HK-2 (cell line): ENCODE measurements around the gene LRIT3.
A peak's percentile ranks its signal among the peaks of the same experiment; 100 is the strongest.

Source experiments
- DNase-seq: peaks from one replicate; pipeline ENCODE4 v3.0.0-alpha.2; 2018; ENCODE audit not compliant: unreplicated experiment

Gene LRIT3, protein sequence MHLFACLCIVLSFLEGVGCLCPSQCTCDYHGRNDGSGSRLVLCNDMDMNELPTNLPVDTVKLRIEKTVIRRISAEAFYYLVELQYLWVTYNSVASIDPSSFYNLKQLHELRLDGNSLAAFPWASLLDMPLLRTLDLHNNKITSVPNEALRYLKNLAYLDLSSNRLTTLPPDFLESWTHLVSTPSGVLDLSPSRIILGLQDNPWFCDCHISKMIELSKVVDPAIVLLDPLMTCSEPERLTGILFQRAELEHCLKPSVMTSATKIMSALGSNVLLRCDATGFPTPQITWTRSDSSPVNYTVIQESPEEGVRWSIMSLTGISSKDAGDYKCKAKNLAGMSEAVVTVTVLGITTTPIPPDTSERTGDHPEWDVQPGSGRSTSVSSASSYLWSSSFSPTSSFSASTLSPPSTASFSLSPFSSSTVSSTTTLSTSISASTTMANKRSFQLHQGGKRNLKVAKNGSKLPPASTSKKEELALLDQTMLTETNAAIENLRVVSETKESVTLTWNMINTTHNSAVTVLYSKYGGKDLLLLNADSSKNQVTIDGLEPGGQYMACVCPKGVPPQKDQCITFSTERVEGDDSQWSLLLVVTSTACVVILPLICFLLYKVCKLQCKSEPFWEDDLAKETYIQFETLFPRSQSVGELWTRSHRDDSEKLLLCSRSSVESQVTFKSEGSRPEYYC

DNA sequence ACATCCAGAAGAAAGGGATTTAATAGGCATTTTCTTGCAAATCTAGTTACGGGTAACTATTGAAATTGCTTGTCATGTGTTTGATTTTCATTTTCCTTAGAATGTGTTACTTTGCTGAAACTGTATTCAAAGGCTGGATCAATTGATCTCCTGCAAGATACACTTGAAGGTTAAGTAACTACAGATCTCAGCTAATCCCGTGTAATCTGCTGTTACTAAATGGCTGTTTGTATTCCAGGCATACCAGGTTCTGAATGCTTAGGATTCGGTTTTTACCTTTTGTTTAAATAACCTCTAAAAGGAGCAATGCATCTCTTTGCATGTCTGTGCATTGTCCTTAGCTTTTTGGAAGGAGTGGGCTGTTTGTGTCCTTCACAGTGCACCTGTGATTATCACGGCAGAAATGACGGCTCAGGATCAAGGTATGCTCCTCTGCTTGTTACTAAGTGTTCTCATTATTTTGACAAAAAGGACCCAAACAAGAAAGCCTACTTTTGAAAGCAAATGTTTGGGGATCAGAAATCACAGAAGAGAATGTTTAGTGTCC lies at the start of gene LRIT3:
Gene LRIT3, plus strand, starts transcription at position 212 of the 547 bp plus-strand sequence. Its CDS starts 95 bp downstream, at position 307.
- no peak for DNase-seq

DNA sequence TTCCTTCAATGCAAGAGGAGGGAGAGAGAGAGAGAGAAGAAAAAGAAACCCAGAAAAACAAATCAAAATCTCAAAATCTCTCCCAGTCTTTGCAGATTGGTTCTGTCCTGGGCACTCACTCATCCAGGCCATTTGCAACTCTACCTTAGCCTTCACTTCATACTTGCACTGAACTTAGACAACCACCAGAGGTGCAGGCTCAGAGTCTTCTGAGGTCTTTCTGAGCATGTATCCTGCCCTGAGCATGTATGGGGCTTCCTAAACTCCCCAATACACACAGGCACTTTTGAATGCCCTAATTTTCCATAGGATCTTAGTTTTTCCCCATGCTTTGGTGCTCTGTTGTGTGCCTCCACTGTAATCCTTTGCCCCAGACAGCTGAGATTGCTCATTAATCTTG lies 49.0 kb upstream of the LRIT3 start:
- DNase-seq = no peak

DNA sequence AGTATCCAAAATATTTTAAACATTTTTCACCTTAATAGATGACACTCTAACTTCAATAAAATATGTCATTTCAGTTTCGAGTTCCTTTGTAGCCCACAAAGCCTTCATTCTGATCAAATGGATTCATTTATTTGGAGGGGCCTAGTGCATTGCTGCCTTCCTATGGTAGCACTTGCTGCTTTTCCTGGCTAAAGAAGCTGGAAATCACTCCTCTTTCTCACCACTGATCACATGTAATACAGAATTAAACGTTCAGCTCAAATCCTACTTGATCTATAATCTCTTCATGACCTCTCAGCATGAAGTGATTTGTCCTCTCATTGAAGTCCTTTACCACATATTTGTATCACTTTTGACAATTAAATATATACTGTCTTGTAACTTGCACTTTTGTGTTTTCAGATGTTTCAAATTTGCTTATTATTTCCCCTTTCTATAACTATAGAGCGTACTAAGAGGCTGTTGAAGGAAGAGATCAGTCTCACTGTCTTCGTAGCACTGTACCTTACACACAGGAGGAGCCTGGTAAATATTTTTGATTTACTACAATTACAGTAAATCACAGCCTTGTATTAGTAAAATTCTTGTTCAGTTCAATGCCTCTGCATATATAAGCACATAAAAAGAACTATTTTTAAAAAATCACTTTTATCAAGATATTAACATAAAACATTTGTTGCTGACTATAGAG lies 46.7 kb upstream of the LRIT3 start:
- no peak for DNase-seq

DNA sequence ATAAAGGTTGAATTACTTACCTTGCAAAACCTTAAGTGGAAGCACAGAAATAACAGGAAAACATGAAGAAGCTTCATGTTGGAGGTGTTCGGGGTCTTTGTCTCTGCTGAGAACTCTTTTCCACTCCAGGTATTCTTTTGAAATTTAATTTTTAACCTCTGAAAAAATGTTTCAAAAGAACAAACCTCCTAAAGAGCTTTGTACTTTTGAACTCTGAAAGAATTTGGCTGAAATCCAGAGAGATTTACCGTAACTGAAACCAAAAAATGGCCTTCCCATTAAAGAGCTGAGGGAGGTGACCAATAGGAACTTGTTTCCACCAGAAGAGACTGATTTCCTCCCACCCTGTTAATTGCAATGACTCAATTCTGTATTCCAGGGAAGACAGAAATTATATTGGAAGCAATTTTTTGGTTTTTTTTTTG lies 46.0 kb upstream of the LRIT3 start, which contains the start of gene CFI:
Gene CFI, minus strand, starts transcription at position 105 of the 425 bp plus-strand sequence. Its CDS starts 28 bp downstream, at position 77.
- DNase-seq = no peak

DNA sequence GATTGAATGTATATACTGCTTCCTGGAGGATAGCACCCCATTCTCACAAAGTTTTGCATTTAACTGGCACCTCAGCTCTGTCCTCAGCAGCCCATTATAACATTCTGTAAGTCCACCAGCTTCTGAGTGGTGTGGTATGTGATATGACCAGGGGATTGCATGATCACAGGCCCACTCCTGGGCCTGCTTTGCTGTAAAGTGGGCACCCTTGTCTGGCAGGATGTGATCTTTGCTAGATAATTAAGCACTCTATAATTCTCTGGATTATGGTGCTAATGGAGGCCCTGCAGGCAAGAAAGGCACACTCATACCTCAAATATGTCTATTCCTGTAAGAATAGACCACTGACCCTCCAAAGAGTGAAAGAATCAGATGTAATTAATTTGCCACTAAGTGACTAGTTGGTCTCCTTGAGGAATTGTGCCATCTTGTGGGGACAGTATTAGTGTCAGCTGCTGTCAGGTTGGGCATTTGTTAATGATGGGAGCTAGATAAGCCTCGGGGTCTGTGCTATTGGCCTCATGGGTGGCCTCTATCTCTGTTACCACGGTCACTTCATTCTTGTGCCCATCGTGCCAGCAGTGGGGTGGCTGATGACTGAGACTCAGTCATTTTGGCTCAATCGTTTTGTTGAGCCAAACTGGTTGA lies 43.9 kb upstream of the LRIT3 start:
- DNase-seq = peak; percentile 17

DNA sequence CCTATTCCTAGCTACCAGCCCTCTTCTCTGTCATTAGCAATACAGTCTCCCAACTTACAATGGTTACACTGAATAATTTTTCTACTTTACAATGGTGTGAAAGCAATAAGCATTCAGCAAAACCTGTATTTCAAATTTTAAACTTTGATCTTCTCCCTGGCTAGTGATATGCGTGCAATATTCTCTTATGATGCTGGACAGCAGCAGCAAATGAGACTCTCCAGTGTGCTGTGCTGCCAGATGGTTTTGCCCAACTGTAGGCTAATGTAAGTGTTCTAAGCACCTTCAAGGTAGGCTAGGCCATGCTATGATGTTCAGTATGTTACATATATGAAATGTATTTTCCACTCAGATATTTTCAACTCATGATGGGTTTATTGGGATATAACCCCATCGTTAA lies 38.3 kb upstream of the LRIT3 start:
- DNase-seq = no peak

DNA sequence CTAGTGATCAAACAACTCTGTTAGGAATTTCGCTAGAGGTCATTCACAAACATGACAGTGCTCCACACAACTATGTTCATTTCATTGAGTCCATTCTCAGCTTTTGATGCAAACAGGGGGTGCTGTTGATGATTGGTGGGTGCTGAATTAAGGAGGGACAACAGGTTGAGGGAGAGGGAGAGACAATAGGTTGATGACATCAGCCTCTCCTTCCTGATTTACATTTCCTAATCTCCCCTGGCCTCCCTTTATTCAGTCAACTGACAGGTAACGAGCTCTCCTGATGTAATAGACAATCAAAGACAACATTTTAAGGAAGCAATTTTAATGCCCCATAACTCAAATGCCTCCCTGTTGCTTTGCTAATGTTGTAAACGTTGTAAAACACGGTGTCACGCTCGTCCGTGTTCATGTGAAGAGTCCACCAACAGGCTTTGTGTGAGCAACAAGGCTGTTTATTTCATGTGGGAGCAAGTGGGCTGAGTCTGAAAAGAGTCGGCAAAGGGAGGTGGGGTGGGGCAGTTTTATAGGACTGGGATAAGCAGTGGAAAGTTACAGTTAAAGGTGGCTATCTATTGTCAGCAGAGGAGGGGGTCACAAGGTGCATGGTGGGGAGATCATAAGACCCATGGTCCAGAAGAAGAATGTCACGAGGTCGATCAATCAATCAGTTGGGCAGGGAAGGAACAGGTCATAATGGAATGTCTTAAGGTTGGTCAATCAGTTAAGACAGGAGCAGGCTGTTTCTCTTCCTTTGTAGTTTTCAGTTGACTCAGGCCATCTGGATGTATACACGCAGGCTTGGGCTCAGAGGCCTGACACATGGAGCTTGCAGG lies 37.1 kb upstream of the LRIT3 start:
- DNase-seq = no peak

DNA sequence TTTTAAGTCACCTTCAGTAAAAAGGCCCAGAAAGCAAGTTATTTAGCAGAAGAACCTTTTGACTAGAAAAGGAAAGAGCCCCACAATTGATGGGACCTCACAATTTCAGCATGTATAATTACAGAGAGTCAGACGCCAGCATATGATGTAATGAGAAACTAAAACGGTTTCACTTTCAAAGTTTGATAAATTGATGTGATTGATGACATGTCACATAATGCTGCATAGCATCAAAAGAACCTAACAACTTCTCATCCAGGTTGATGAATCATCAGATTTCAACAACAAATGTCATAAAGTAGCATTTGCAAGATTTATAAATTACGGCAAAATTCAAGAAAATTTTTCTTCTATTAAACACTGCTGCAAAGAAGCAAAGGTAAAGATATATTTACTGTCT lies 36.2 kb upstream of the LRIT3 start:
- no peak for DNase-seq

DNA sequence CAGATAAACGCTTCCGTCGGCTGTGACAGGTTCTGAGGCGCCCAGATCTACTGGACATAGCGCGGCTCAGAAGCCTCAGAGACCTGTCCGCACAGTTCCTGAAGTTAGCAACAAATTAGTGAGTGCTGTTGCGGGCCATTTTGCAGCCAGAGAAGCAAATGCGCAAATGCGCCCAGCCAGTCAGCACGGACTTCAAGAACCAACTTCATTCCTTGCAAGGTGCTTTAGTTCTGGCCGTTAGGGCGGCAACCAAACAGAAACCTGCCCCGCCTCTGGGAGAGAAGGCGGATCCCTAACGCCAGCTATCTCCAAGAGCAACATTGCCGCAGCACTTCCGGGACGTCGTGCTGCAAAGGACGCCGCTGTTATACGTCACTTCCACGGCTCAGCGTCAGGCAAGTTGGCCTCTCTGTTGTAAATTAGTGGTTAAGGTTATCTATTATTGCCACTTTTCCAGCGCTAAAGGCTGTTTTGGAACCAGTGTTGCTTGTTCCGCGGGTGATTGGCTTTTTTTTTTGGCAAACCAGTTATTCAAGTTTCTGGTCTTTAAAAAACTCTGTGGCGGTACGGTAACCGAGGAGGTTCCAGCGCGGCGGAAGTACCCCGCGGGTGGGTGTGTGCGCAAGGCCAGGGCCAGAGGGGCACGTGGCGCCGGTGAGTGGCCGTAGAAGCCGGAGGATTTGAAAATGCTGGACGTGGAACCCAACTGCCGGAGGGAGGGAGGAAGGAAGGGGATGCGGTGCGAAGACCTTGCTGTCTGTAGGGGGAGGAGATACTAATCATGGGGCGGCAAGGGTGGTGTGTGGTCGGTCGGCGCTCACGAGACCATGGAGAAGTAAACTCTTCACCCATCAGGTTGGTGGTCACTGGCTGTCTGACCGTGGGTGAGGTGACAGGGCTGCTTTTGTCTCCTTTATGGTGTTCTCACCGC lies 32.5 kb upstream of the LRIT3 start, which contains the start of gene GAR1:
Gene GAR1, plus strand, starts transcription at position 612 of the 931 bp plus-strand sequence. CDS start 403 bp downstream, outside the sequence.
- peak; percentile 87 for DNase-seq

DNA sequence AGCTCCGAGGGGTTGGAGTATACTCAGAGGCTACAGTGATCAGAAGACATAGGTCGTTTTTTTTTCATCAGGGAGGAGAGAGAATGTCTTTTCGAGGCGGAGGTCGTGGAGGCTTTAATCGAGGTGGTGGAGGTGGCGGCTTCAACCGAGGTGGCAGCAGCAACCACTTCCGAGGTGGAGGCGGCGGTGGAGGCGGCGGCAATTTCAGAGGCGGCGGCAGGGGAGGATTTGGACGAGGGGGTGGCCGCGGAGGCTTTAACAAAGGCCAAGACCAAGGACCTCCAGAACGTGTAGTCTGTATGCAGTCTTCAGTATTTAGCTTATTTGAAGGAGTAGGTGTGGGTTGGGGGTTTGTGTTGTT lies 31.8 kb upstream of the LRIT3 start:
- DNase-seq = peak; percentile 35

DNA sequence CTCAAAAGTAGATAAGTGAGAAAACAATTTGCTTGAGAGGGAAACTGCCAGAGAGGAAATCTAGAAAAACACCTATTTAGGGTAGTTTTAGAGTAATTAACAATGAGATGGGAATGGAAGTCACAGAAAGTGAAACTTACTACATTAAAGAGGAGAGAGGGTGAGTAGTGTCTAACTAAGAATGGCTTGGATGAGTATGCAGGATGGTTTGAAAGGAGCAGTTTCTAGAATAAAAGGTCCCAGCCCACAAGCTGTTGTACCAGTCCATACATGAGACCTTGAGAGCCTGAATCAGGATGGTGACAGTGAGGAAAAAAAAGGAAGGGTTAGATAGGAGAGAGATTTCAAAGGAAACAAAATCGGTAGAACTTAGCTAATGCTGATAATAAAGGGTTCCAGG lies 31.0 kb upstream of the LRIT3 start:
- DNase-seq = no peak

DNA sequence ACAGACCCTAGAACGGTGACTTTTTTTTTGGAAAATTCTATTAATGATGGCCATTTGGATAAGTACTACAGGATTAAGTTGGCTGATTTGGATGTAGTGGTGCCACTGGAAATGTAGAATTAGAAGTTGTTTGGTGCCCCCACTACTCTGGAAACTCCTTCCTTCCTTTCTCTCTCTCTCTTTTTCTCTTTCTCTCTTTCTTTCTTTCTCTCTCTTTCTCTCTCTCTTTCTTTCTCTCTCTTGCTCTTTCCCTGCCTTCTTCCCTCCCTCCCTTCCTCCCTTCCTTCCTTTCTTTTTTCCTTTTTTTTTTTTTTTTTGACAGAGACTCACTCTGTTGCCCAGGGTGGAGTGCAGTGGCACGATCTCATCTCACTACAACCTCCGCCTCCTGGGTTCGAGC lies 29.6 kb upstream of the LRIT3 start:
- no peak for DNase-seq

DNA sequence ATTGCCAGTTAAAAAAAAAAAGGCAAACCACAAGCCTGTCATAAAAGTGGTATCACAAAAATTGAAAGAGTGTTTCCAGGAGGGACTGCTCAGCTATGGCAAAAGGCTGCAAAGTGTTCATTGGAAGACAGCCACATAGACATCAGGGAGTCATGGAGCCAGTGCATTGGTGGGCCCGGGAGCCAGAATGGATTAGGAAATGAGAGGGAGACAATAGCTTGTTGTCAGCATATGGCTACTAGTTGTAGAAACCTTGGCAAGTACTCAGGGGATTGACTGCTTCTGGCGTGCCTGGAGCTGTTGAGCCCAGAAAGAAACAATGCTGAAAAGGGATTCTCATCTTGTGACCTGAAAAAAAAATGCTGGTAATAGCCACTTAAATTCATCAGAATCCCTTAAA lies 27.3 kb upstream of the LRIT3 start:
- DNase-seq = no peak

DNA sequence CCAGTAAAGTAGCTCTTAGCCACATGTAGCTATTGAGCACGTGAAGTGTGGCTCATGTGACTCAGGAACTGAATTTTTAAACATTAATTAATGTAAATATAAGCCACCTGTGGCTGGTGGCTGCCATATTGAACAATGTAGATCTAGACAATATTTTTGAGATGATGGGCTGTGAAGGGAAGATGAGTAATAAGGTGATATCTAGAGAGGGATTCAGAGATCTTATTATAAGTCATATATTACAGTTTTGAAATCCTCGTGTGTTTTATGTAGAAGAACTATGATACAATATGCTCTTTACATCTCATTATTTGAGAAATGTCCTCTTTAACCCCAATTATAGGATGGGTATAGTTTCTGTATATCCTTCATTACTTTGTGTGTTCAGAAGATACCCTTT lies 26.7 kb upstream of the LRIT3 start:
- no peak for DNase-seq

DNA sequence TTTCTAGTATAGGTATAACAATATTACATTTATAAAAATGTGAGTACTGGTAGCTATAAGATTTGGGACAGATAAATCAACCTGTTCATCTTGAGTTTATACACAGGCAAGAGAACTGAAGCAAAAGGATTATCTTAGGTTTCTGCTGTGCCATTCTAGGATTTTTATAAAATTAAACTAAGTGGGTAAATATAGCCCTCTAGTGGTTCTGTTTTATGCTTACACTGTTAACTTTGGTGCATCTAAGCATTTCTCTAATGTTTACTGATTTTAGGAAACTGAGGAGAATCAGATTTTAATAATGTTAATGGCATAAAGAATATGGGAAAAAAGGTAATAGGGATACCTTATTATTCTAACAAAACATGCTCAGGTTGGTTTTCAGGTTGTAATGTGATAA lies 21.2 kb upstream of the LRIT3 start:
- DNase-seq = no peak

DNA sequence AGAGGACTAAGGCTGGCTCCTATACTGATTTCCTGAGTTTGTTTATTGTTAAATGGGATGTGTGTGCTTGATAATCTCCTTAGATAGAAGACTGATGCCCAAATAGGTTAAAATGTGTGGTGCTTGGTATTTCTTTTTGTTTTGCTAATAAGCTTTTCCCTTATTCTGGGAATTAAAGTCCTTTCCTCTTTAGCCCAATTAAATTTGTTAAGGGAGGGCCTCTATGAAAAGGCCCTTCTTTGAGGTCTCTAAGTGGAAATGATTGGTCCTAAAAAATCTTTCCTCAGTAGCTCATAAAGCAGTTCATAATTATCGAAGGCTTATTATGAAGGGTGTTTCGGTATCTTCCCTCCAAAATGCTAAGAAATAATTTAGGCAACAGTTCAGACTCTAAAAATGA lies 20.2 kb upstream of the LRIT3 start, which contains the start of gene RRH:
Gene RRH, plus strand, starts transcription at position 301 of the 400 bp plus-strand sequence. Its CDS starts 56 bp downstream, at position 357.
- DNase-seq = no peak

DNA sequence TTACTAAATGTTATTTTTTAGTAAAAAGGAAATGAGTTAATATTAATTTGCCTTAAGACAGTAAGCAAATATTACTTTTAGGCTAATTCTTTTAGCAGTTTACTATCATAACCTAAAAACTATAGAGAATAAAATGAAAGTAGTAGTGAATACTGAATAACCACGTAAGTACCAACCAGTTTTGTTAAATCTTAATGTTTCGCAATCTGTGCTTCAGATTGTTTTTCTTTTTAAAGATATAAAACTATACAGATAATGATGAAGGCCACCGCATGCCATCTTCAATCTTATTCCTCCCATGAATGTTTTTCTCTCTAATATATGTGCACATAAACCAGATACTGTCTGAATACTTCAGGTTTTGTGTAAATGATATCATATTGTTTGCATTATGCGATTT lies 14.2 kb upstream of the LRIT3 start:
- DNase-seq = no peak

DNA sequence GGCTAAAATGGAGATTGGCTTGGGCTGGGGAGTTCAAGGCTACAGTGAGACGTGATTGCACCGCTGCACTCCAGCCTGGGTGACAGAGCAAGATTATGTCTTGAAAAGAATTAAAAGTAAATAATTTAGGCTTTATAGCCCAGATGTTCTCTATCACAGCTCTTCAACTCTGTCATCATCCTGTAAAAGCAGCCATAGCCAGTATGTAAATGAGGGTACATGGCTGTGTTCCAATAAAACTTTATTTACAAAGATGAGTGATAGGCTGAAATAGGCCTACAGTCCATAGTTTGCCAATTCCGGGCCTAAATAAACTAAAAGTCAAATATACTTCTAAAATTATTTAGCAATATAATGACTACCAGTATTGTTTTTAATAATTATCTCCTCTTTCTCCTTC lies 10.9 kb upstream of the LRIT3 start:
- no peak for DNase-seq

DNA sequence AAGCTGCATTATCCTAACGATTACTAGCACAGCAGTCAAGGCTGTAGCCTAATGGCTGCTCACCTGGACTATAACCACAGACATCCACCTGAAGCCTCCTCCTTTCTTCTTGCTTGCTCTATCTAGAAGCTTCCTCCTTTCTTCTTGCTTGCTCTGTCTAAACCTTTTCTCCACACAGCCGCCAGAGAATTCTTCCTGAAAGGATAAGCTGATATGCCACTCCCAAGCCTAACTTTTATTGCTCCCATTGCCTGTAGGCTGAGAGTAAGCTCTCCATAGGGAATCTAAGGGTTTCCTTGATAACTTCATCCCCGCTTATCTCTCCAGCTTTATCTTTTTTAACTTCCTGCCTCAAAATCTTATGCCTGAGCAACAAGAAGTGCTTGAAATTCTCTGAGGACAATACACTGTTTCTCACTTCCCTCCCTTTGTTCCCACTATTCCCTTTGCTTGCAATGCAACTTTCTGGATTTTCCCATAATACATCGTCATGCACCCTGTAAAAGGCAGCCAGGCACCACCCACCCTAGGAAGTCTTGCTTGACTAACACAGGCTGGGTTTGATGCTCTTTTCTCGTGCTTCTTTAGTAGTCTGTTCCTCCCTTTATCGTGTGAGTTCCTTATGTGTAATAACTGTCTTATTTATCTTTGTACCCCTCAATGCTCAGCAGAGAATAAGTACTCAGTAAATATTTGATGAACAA lies 1.4 kb upstream of the LRIT3 start:
- no peak for DNase-seq
